B cell (primary cell): Measurements from ENCODE around the gene CXCL13. TPM values are rescaled to one million over a fixed set of nuclear protein-coding genes. Genes with fewer than 3 reads are reported as not detected.

ENCODE experiments used
- ATAC-seq: fragments of 200-7000 bp; cut with Tn5 transposase; one replicate; pipeline ENCODE4 v1.10.0; 2021; ENCODE audit warnings: low read depth, mild to moderate bottlenecking, moderate number of reproducible peaks, moderate library complexity
- CTCF ChIA-PET: fragments of 350-600 bp; sonication (Branson Sonifier 250); formaldehyde crosslinking; loops from one replicate; lab custom pipeline; 2021; ENCODE audit warnings: antibody characterized with exemption, inconsistent platforms; lab: Charles Lee
- POLR2A ChIA-PET: fragments of 350-600 bp; sonication (Branson Sonifier 250); formaldehyde crosslinking; loops from one replicate; lab custom pipeline; 2021; ENCODE audit warnings: antibody characterized with exemption; lab: Charles Lee
- DNase-seq: peaks from one replicate; pipeline ENCODE4 v3.0.0; 2013
- H2AFZ ChIP-seq: 2 replicates; pipeline ENCODE4 v1.6.1; 2012; ENCODE audit warnings: mild to moderate bottlenecking, low read depth, low read length; ENCODE audit not compliant: insufficient read depth, poor library complexity, severe bottlenecking
- H3K27ac ChIP-seq, 2 donors: 1 replicate in 1 of 2; 2 replicates in 1 of 2; pipeline ENCODE4 v1.5.1; 2012 to 2013; ENCODE audit warnings: low read length in 2 of 2, mild to moderate bottlenecking in 2 of 2, moderate library complexity in 1 of 2
- H3K27me3 ChIP-seq, 4 experiments: fragments of 200-600 bp in 1 of 4; sonication (generic) in 1 of 4; replicated peaks in 1 of 4; 1 replicate in 2 of 4; 2 replicates in 2 of 4; pipeline versions ENCODE4 v1.6.1 to v1.7.0; 2013 to 2016; ENCODE audit warnings: low read length in 3 of 4, mild to moderate bottlenecking in 2 of 4, mixed read lengths in 1 of 4, moderate library complexity in 1 of 4; ENCODE audit not compliant: insufficient read depth in 4 of 4, control insufficient read depth in 3 of 4; ENCODE audit errors: control extremely low read depth in 1 of 4
- H3K36me3 ChIP-seq, 2 experiments: replicated peaks in 1 of 2; 1 replicate in 1 of 2; 2 replicates in 1 of 2; pipeline versions ENCODE4 v1.6.1 to v1.7.1; 2013; ENCODE audit warnings: low read length in 1 of 2; ENCODE audit not compliant: insufficient read depth in 2 of 2, control insufficient read depth in 1 of 2; ENCODE audit errors: control extremely low read depth in 1 of 2, extremely low read depth in 1 of 2
- H3K4me1 ChIP-seq, 2 donors: fragments of 200-600 bp in 1 of 2; sonication (generic) in 1 of 2; 1 replicate in 1 of 2; 2 replicates in 1 of 2; pipeline versions ENCODE4 v1.5.1 to v1.6.1; 2013 to 2017; ENCODE audit warnings: low read length in 2 of 2; ENCODE audit not compliant: control insufficient read depth in 2 of 2, insufficient read depth in 2 of 2
- H3K4me2 ChIP-seq: replicated peaks from 2 replicates; pipeline ENCODE3; 2012; ENCODE audit warnings: mild to moderate bottlenecking, low read depth, low read length; ENCODE audit not compliant: poor library complexity, severe bottlenecking
- H3K4me3 ChIP-seq, 5 experiments: fragments of 200-600 bp in 1 of 5; sonication (generic) in 1 of 5; 1 replicate in 3 of 5; 2 replicates in 2 of 5; pipeline versions ENCODE4 v1.5.1 to v1.7.0; 2011 to 2016; ENCODE audit warnings: low read length in 4 of 5, mild to moderate bottlenecking in 4 of 5, low read depth in 2 of 5, control low read depth in 1 of 5, moderate library complexity in 1 of 5; ENCODE audit not compliant: insufficient read depth in 1 of 5; ENCODE audit errors: control extremely low read depth in 1 of 5, extremely low read depth in 1 of 5
- H3K79me2 ChIP-seq: fragments of 200-600 bp; sonication (generic); one replicate; pipeline ENCODE4 v1.6.0; 2016; ENCODE audit warnings: low read length; ENCODE audit not compliant: control insufficient read depth, insufficient read depth
- H3K9ac ChIP-seq: fragments of 200-600 bp; sonication (generic); 2 replicates; pipeline ENCODE4 v1.6.1; 2017; ENCODE audit warnings: mild to moderate bottlenecking, low read length, moderate library complexity
- H3K9me3 ChIP-seq, 3 donors: one replicate each; pipeline versions ENCODE4 v1.6.1 to v1.7.1; 2013; ENCODE audit warnings: low read length in 2 of 3; ENCODE audit not compliant: control insufficient read depth in 2 of 3, insufficient read depth in 1 of 3; ENCODE audit errors: control extremely low read depth in 1 of 3
- H4K20me1 ChIP-seq: 2 replicates; pipeline ENCODE4 v1.6.0; 2012; ENCODE audit warnings: mild to moderate bottlenecking, low read length; ENCODE audit not compliant: insufficient read depth, control insufficient read depth, poor library complexity, severe bottlenecking
- H3K27ac Mint-ChIP-seq: one replicate; pipeline ENCODE4 v1.8.0; 2021; ENCODE audit warnings: mixed read lengths
- H3K27me3 Mint-ChIP-seq: one replicate; pipeline ENCODE4 v1.8.0; 2021; ENCODE audit warnings: mixed read lengths
- H3K4me1 Mint-ChIP-seq: one replicate; pipeline ENCODE4 v1.8.0; 2021; ENCODE audit warnings: mixed read lengths
- H3K4me3 Mint-ChIP-seq: one replicate; pipeline ENCODE4 v1.8.0; 2021; ENCODE audit warnings: mixed read lengths
- H3K9me3 Mint-ChIP-seq: one replicate; pipeline ENCODE4 v1.8.0; 2022; ENCODE audit warnings: mixed read lengths; ENCODE audit not compliant: insufficient read depth
- EZH2 ChIP-seq: IDR thresholded peaks from 2 replicates; pipeline ENCODE4 v1.6.1; 2012; ENCODE audit warnings: borderline replicate concordance, low read depth, mild to moderate bottlenecking, moderate library complexity, low read length; ENCODE audit not compliant: insufficient read depth, poor library complexity, severe bottlenecking
- WGBS: methylation state at CpG from one replicate; pipeline ENCODE4 v1.1.5; 2013; ENCODE audit warnings: missing lambda C conversion rate; ENCODE audit not compliant: insufficient coverage; 5-methylcytosine and 5-hydroxymethylcytosine counted together
- intact Hi-C: fragments of 100-400 bp; cut with micrococcal nuclease; formaldehyde crosslinking; loops from one replicate; pipeline ENCODE4 v1.10.0; 2022
- polyA plus RNA-seq: library from polyadenylated mRNA; depleted of rRNA; stranded (reverse); fragments of >200 nt; gene quantifications from 2 replicates; pipeline ENCODE4 v1.2.3, GENCODE V29; 2012
- total RNA-seq, 2 donors: library from RNA; stranded (reverse); fragments of 120-200 nt in 1 of 2; gene quantifications; 1 replicate in 1 of 2; 2 replicates in 1 of 2; pipeline versions ENCODE4 v1.2.3 to v1.2.4, GENCODE V29; 2013 to 2022
- TF ChIP-seq, protein P1 (sequence below): fragments of 200-600 bp; IDR thresholded peaks from one replicate; pipeline ENCODE4 v1.8.0; 2022; ENCODE audit warnings: antibody characterized with exemption, mild to moderate bottlenecking

Gene CXCL13
- total and polyA plus RNA-seq, 2 donors (not counting 1 experiment from before 2014, with no cell fraction given), result not detected

DNA sequence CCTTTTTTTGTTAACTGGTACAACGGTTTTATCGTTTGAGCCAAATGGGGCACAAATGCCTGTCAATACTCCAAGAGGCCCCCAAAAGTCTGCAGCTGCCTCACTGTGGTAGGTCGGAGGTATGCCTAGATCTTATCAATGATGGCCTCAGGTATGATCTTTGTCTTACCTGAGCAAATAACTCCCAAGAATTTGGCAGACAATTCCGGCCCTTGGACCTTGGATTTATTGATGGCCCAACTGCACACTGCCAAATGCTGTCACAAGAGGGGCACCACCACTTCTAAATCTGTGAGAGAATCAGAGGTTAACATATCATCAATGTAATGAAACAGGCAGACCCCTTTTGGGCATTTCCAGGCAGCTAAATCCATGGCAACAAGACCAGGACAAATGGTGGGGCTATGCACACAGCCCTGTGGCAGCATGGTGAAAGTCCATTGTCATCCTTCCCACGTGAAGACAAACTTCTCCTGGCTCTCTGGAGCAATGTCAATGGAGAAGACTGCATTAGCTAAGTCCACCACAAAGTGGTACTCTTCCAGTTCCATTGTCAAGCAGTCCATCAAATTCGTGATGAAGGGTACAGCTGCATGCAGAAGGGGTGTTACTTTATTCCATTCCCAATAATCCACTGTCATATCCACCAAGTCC lies 28.6 kb downstream of the CXCL13 start:
- TF ChIP-seq, protein P1, sequence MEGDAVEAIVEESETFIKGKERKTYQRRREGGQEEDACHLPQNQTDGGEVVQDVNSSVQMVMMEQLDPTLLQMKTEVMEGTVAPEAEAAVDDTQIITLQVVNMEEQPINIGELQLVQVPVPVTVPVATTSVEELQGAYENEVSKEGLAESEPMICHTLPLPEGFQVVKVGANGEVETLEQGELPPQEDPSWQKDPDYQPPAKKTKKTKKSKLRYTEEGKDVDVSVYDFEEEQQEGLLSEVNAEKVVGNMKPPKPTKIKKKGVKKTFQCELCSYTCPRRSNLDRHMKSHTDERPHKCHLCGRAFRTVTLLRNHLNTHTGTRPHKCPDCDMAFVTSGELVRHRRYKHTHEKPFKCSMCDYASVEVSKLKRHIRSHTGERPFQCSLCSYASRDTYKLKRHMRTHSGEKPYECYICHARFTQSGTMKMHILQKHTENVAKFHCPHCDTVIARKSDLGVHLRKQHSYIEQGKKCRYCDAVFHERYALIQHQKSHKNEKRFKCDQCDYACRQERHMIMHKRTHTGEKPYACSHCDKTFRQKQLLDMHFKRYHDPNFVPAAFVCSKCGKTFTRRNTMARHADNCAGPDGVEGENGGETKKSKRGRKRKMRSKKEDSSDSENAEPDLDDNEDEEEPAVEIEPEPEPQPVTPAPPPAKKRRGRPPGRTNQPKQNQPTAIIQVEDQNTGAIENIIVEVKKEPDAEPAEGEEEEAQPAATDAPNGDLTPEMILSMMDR, result no peak
- no peak for TF ChIP-seq EZH2
- no peaks in the 10 kb centered on the region for H3K27me3 ChIP-seq
- WGBS, result 81% methylated on average over 3 of the region's 6 CpGs
- no peak overlapping the region for H3K9ac ChIP-seq
- H4K20me1 ChIP-seq, result no peaks in the 10 kb centered on the region
- Mint-ChIP-seq H3K4me1 (peaks cover 7% of the 10 kb centered on the region), H3K27ac (no peak overlapping the region), H3K9me3 (no peaks in the 10 kb centered on the region), H3K4me3 (no peak overlapping the region), H3K27me3 (no peaks in the 10 kb centered on the region)
- intact Hi-C loops, result no loop called here
- H3K4me2 ChIP-seq, result no peak overlapping the region
- no peaks in the 10 kb centered on the region for H3K79me2 ChIP-seq
- no peaks in the 10 kb centered on the region for H3K4me1 ChIP-seq
- no peaks in the 10 kb centered on the region for H3K36me3 ChIP-seq
- no peak overlapping the region for H3K4me3 ChIP-seq
- H3K27ac ChIP-seq, result no peak overlapping the region
- no peak for DNase-seq
- ChIA-PET CTCF (no interaction called here), POLR2A (no interaction called here)
- H2AFZ ChIP-seq, result no peak overlapping the region
- peaks cover 0 to 19% (median 0%) of the 10 kb centered on the region in 3 donors for H3K9me3 ChIP-seq
- ATAC-seq, result no peak

DNA sequence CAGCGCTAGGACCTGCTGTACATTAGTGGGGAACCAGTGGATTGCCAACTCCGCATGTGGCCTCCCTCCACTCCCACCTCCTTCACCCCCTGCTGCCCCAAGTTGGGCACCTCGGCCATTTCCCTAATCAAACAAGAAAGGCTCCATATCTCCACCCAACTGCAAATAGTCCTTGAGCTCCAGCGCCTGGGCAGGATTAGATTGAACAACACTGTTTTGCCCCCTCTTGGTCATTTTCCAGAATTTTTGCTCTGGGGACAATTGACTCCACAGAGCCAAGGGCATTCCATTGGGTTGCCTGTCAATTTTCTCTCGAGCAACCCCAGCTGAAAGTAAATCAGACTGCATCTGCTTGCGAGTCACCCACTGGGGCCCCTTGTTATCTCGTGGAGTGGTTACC lies 29.6 kb downstream of the CXCL13 start:
- no peak overlapping the region for H3K4me2 ChIP-seq
- CTCF ChIA-PET, result no interaction called here
- POLR2A ChIA-PET, result no interaction called here

More for the DNA sequence above, 29.6 kb downstream of the CXCL13 start:
- no peaks in the 10 kb centered on the region for H3K79me2 ChIP-seq
- H3K4me3 ChIP-seq, result no peak overlapping the region
- no peak overlapping the region for H3K27ac ChIP-seq
- H3K4me1 Mint-ChIP-seq, result no peaks in the 10 kb centered on the region
- H3K27me3 Mint-ChIP-seq, result no peaks in the 10 kb centered on the region
- no peak overlapping the region for H3K9ac ChIP-seq
- no peaks in the 10 kb centered on the region for H3K4me1 ChIP-seq
- no peak for TF ChIP-seq EZH2
- TF ChIP-seq, protein P1, result no peak
- H3K9me3 Mint-ChIP-seq, result no peaks in the 10 kb centered on the region
- no peaks in the 10 kb centered on the region for H4K20me1 ChIP-seq
- H3K4me3 Mint-ChIP-seq, result no peak overlapping the region
- no peak for ATAC-seq
- WGBS, result 97% methylated on average over 6 of the region's 7 CpGs
- H3K27ac Mint-ChIP-seq, result no peak overlapping the region
- no peak for DNase-seq
- intact Hi-C loops, result no loop called here
- no peak overlapping the region for H2AFZ ChIP-seq
- H3K36me3 ChIP-seq, result no peaks in the 10 kb centered on the region
- no peaks in the 10 kb centered on the region for H3K27me3 ChIP-seq
- H3K9me3 ChIP-seq, result peaks cover 0 to 19% (median 0%) of the 10 kb centered on the region in 3 donors
